Breast epithelium (tissue), 4 donors: ENCODE measurements around the gene KCNIP3. TPM values are rescaled to one million over a fixed set of nuclear protein-coding genes. Genes with fewer than 3 reads are reported as not detected.

Experiments
- DNase-seq, 2 donors: peaks; one replicate each; pipeline ENCODE4 v3.0.0-alpha.2; 2019; ENCODE audit warnings: low spot score in 2 of 2
- H3K27ac ChIP-seq, 2 donors: fragments of 200-600 bp; sonication (generic) in 1 of 2; one replicate each; pipeline ENCODE4 v1.5.1; 2016 to 2019; ENCODE audit warnings: mild to moderate bottlenecking in 1 of 2
- H3K27me3 ChIP-seq, 2 donors: fragments of 200-600 bp; sonication (generic) in 1 of 2; one replicate each; pipeline versions ENCODE4 v1.5.1 to v1.6.0; 2017 to 2019; ENCODE audit warnings: control low read depth in 1 of 2, mild to moderate bottlenecking in 1 of 2
- H3K36me3 ChIP-seq: fragments of 200-600 bp; one replicate; pipeline ENCODE4 v1.5.1; 2019
- H3K4me1 ChIP-seq, 2 donors: fragments of 200-600 bp; sonication (generic); one replicate each; pipeline ENCODE4 v1.5.1; 2016 to 2019; ENCODE audit warnings: control low read depth in 1 of 2
- H3K4me3 ChIP-seq, 3 donors: fragments of 200-600 bp; sonication (generic); 1 replicate in 2 of 3; 2 replicates in 1 of 3; pipeline ENCODE4 v1.5.1; 2016 to 2019; ENCODE audit warnings: mild to moderate bottlenecking in 3 of 3, moderate library complexity in 2 of 3
- H3K9me3 ChIP-seq, 2 donors: fragments of 200-600 bp; sonication (generic) in 1 of 2; one replicate each; pipeline ENCODE4 v1.5.1; 2016 to 2019; ENCODE audit warnings: control low read depth in 1 of 2
- CTCF ChIP-seq, 3 donors: fragments of 450-650 bp; IDR thresholded peaks; one replicate each; pipeline ENCODE4 v1.5.1; 2016 to 2017; ENCODE audit warnings: antibody characterized with exemption in 3 of 3, mild to moderate bottlenecking in 3 of 3, moderate library complexity in 3 of 3
- POLR2A ChIP-seq: fragments of 450-650 bp; IDR thresholded peaks from one replicate; pipeline ENCODE4 v1.6.1; 2016; ENCODE audit warnings: antibody characterized with exemption, mild to moderate bottlenecking, moderate library complexity
- POLR2AphosphoS5 ChIP-seq, 3 donors: sonication (generic); formaldehyde crosslinking; IDR thresholded peaks; one replicate each; pipeline ENCODE4 v1.6.1; 2017; ENCODE audit warnings: antibody characterized with exemption in 3 of 3
- intact Hi-C: fragments of 100-400 bp; cut with DNase I; formaldehyde crosslinking; loops from one replicate; pipeline ENCODE4 v1.15.1; 2023; ENCODE audit warnings: low total_unique reads
- total RNA-seq, 3 donors: library from RNA; depleted of rRNA; stranded (reverse); fragments of >200 nt; gene quantifications; one replicate each; pipeline ENCODE4 v1.1.0, GENCODE V29; 2016

KCNIP3 gene
- total RNA-seq, 3 donors from 2014 or later: 14.4 to 30.1 (median 15.1) TPM

GRCh38 chr2:95301186-95301585 lies 4.0 kb downstream of the KCNIP3 start:
- intact Hi-C loops: no loop called here
- Histone ChIP-seq H3K4me1 (peaks cover 0 to 4% of the 10 kb centered on the region in 2 donors), H3K9me3 (no peaks in the 10 kb centered on the region), H3K27me3 (no peaks in the 10 kb centered on the region), H3K36me3 (no peaks in the 10 kb centered on the region), H3K4me3 (no peak overlapping the region), H3K27ac (no peak overlapping the region)
- no peak for TF ChIP-seq POLR2AphosphoS5 (IDR thresholded peaks at IDR 0.05)
- no peak for TF ChIP-seq POLR2A
- no peak for TF ChIP-seq CTCF (IDR thresholded peaks at IDR 0.05)
- DNase-seq: no peak

GRCh38 chr2:95301876-95302641 lies 4.9 kb downstream of the KCNIP3 start:
- TF ChIP-seq POLR2A (no peak), POLR2AphosphoS5 (IDR thresholded peaks at IDR 0.05) (no peak), CTCF (IDR thresholded peaks at IDR 0.05) (no peak)
- Histone ChIP-seq H3K9me3 (no peaks in the 10 kb centered on the region), H3K27me3 (no peaks in the 10 kb centered on the region), H3K36me3 (no peaks in the 10 kb centered on the region), H3K27ac (no peak overlapping the region), H3K4me3 (no peak overlapping the region), H3K4me1 (peaks cover 0 to 4% of the 10 kb centered on the region in 2 donors)
- intact Hi-C loops: no loop called here
- DNase-seq: no peak

GRCh38 chr2:95303191-95303919 lies 6.2 kb downstream of the KCNIP3 start:
- Histone ChIP-seq H3K36me3 (no peaks in the 10 kb centered on the region), H3K9me3 (no peaks in the 10 kb centered on the region), H3K27ac (no peak overlapping the region), H3K4me3 (no peak overlapping the region), H3K27me3 (no peaks in the 10 kb centered on the region), H3K4me1 (no peaks in the 10 kb centered on the region)
- no peak for DNase-seq
- intact Hi-C loops: no loop called here
- TF ChIP-seq CTCF (IDR thresholded peaks at IDR 0.05): no peak
- no peak for TF ChIP-seq POLR2AphosphoS5 (IDR thresholded peaks at IDR 0.05)
- no peak for TF ChIP-seq POLR2A

DNA sequence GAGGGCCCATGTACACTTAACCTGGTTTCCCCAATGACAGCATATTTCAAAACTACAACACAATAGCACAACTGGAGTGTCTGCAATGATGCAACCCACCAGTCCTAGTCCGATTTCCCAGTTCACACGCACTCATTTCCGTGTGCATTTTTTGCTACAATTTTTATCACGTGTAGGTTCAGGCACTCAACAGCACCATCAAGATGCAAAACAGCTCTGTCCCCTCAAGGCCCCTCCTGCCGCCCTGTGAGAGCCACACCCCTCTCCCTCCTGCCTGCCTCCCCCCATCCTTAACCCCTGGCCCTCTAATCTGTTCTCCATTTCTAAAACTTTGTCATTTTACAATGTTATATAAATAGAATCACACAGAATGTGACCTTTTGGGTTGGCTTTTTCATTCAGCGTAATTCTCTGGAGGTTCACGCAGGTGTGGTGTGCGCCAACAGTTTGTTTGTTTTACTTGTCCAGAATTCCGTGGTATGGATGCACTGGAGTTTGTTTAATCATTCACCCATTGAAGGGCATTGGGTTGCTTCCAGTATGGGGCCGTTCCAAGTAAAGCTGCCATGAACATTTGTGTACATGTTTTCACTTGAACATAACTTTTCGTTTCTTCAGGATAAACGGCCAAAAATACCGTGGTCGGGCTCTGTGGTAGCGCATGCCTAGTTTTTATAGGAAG lies 8.4 kb downstream of the KCNIP3 start:
- peak in 1 of 2 donors; percentile 50 for DNase-seq
- Histone ChIP-seq H3K27ac (peak overlapping the region; percentile 40 to 61), H3K4me3 (no peak overlapping the region), H3K9me3 (no peaks in the 10 kb centered on the region), H3K4me1 (no peaks in the 10 kb centered on the region), H3K36me3 (no peaks in the 10 kb centered on the region), H3K27me3 (no peaks in the 10 kb centered on the region)
- no peak for TF ChIP-seq POLR2AphosphoS5 (IDR thresholded peaks at IDR 0.05)
- TF ChIP-seq POLR2A: no peak
- no peak for TF ChIP-seq CTCF (IDR thresholded peaks at IDR 0.05)
- intact Hi-C loops: no loop called here
